HUES48 (cell line): ENCODE results near the gene MRPL36.

Experiments
- H3K27ac ChIP-seq: one replicate; pipeline ENCODE4 v1.7.0; 2013; ENCODE audit warnings: low read depth, low read length, inconsistent platforms
- H3K27me3 ChIP-seq: 2 replicates; pipeline ENCODE4 v1.6.1; 2013; ENCODE audit warnings: mild to moderate bottlenecking, low read length; ENCODE audit not compliant: control insufficient read depth, insufficient read depth
- H3K36me3 ChIP-seq: 2 replicates; pipeline ENCODE4 v1.6.1; 2013; ENCODE audit warnings: low read length; ENCODE audit not compliant: control insufficient read depth, insufficient read depth
- H3K4me1 ChIP-seq: 2 replicates; pipeline ENCODE4 v1.6.1; 2013; ENCODE audit warnings: mild to moderate bottlenecking, low read length; ENCODE audit not compliant: control insufficient read depth, insufficient read depth
- H3K4me3 ChIP-seq: 2 replicates; pipeline ENCODE4 v1.5.1; 2013; ENCODE audit warnings: mild to moderate bottlenecking, low read depth, low read length
- H3K9ac ChIP-seq: 2 replicates; pipeline ENCODE4 v1.6.1; 2013; ENCODE audit warnings: mild to moderate bottlenecking, low read depth, low read length, moderate library complexity
- H3K9me3 ChIP-seq: 2 replicates; pipeline ENCODE4 v1.6.1; 2013; ENCODE audit warnings: low read length; ENCODE audit not compliant: control insufficient read depth, insufficient read depth

Gene MRPL36

GRCh38 chr5:1831257-1831656, 31.6 kb upstream of the MRPL36 start:
- Histone ChIP-seq H3K36me3 (peaks cover 4% of the 10 kb centered on the region; the same call in 1 of the 2 replicates), H3K9me3 (no peaks in the 10 kb centered on the region), H3K4me3 (no peak overlapping the region), H3K27ac (no peak overlapping the region), H3K27me3 (no peaks in the 10 kb centered on the region), H3K4me1 (peaks cover 30% of the 10 kb centered on the region), H3K9ac (no peak overlapping the region)

DNA sequence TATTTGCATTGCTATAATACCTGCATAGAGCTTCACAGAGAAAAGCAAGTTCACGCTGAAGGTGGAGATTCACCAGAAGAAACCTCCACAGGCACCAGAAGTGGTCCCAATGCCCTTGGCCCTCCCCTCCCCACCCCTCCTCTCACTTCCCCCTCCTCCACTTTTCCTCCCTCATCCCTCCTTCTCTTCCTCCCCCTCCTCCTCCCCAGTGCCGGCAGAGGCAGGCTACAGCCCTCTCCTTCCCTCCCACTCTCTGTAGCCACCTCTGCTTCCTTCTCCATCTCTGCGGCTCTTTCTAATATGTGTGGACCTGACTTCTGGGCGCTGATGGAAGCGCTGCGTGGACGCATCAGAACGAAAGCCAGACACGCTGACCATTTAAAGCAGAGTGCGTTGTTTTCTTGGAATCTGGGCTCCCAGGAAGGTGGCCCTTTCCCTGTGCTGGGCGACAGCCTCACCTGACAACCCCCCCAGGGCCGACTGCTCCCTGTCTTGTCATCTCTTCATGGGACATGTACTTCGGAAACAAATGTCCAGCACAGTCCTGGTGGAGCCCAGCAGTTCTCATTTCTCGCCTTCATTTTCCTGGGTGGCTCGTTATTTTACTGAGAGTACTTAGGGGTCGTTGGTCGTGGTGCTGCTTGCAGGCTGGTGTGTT, 31.1 kb upstream of the MRPL36 start:
- H3K9me3 ChIP-seq, result no peaks in the 10 kb centered on the region
- no peak overlapping the region for H3K9ac ChIP-seq
- no peak overlapping the region for H3K4me3 ChIP-seq
- no peak overlapping the region for H3K27ac ChIP-seq
- peaks cover 9% of the 10 kb centered on the region; the same call in 1 of the 2 replicates for H3K36me3 ChIP-seq
- H3K27me3 ChIP-seq, result no peaks in the 10 kb centered on the region
- peaks cover 30% of the 10 kb centered on the region for H3K4me1 ChIP-seq

DNA sequence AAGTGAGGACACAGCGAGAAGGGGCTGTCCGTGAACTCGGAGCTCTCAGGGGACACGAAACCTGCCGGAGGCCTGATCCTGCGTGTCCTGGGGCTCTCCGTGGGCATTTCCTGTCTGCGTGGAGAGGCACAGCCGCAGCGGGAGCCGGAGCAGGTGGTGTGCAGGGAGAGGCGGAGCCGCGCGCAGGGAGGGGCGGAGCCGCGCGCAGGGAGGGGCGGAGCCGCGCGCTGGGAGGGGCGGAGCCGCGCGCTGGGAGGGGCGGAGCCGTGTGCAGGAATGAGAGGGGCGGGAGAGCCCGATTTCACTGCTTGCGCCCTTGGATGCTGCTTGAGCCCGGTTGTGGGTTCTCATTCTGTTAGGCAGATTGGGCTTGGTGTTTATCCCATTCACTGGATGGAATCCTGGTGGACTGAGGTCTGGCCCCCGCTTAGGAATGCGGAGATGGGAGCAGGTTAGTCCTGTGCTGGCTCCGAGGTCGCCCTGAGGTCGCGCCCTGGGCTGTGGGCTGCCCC, 28.3 kb upstream of the MRPL36 start:
- no peaks in the 10 kb centered on the region for H3K27me3 ChIP-seq
- H3K9ac ChIP-seq, result no peak overlapping the region
- peaks cover 23% of the 10 kb centered on the region for H3K4me1 ChIP-seq
- peak overlapping the region; percentile 27 for H3K27ac ChIP-seq
- H3K36me3 ChIP-seq, result peaks cover 24% of the 10 kb centered on the region
- peak overlapping the region; percentile 45; the same call in 1 of the 2 replicates for H3K4me3 ChIP-seq
- H3K9me3 ChIP-seq, result no peaks in the 10 kb centered on the region

- H3K4me3 ChIP-seq, result peak overlapping the region; percentile 45; the same call in 1 of the 2 replicates
Measured at GRCh38 chr5:1827025-1827885, 27.6 kb upstream of the MRPL36 start.

GRCh38 chr5:1826235-1826980, 26.8 kb upstream of the MRPL36 start:
- Histone ChIP-seq H3K27ac (no peak overlapping the region), H3K4me1 (peaks cover 17% of the 10 kb centered on the region), H3K4me3 (no peak overlapping the region), H3K36me3 (peaks cover 33% of the 10 kb centered on the region), H3K27me3 (no peaks in the 10 kb centered on the region), H3K9me3 (no peaks in the 10 kb centered on the region), H3K9ac (no peak overlapping the region)

More at GRCh38 chr5:1827025-1827885, 27.6 kb upstream of the MRPL36 start:
- Histone ChIP-seq H3K4me1 (peaks cover 23% of the 10 kb centered on the region), H3K9ac (no peak overlapping the region), H3K27me3 (no peaks in the 10 kb centered on the region), H3K9me3 (no peaks in the 10 kb centered on the region), H3K36me3 (peaks cover 28% of the 10 kb centered on the region), H3K27ac (no peak overlapping the region)

GRCh38 chr5:1824903-1825841, 25.5 kb upstream of the MRPL36 start:
- no peaks in the 10 kb centered on the region for H3K27me3 ChIP-seq
- no peak overlapping the region for H3K27ac ChIP-seq
- peaks cover 46% of the 10 kb centered on the region for H3K36me3 ChIP-seq
- peaks cover 12% of the 10 kb centered on the region; the same call in 1 of the 2 replicates for H3K4me1 ChIP-seq
- H3K9ac ChIP-seq, result no peak overlapping the region
- no peak overlapping the region for H3K4me3 ChIP-seq
- H3K9me3 ChIP-seq, result no peaks in the 10 kb centered on the region

- H3K27ac ChIP-seq, result no peak overlapping the region
- H3K27me3 ChIP-seq, result no peaks in the 10 kb centered on the region
- H3K36me3 ChIP-seq, result peaks cover 55% of the 10 kb centered on the region
- H3K9me3 ChIP-seq, result no peaks in the 10 kb centered on the region
- H3K4me3 ChIP-seq, result no peak overlapping the region
- peaks cover 14% of the 10 kb centered on the region for H3K4me1 ChIP-seq
- no peak overlapping the region for H3K9ac ChIP-seq
Measured at GRCh38 chr5:1824109-1824821, 24.6 kb upstream of the MRPL36 start.

- no peak overlapping the region for H3K9ac ChIP-seq
- H3K4me1 ChIP-seq, result peaks cover 19% of the 10 kb centered on the region
- no peaks in the 10 kb centered on the region for H3K9me3 ChIP-seq
- no peak overlapping the region for H3K4me3 ChIP-seq
- H3K27ac ChIP-seq, result no peak overlapping the region
- H3K27me3 ChIP-seq, result no peaks in the 10 kb centered on the region
- H3K36me3 ChIP-seq, result peaks cover 56% of the 10 kb centered on the region
Measured at GRCh38 chr5:1823381-1824034, 23.9 kb upstream of the MRPL36 start.

- no peaks in the 10 kb centered on the region for H3K9me3 ChIP-seq
- peaks cover 13% of the 10 kb centered on the region for H3K4me1 ChIP-seq
- H3K36me3 ChIP-seq, result peaks cover 62% of the 10 kb centered on the region
- no peak overlapping the region for H3K9ac ChIP-seq
- H3K4me3 ChIP-seq, result no peak overlapping the region
- no peak overlapping the region for H3K27ac ChIP-seq
- H3K27me3 ChIP-seq, result no peaks in the 10 kb centered on the region
Measured at GRCh38 chr5:1821862-1822261, 22.2 kb upstream of the MRPL36 start.
